ENCODE measurements around the gene CPZ. TPM values are rescaled to one million over a fixed set of nuclear protein-coding genes. Genes with fewer than 3 reads are reported as not detected.

The CPZ gene
- total RNA-seq, 1 experiment from 2014 or later: 9.1 TPM

DNA sequence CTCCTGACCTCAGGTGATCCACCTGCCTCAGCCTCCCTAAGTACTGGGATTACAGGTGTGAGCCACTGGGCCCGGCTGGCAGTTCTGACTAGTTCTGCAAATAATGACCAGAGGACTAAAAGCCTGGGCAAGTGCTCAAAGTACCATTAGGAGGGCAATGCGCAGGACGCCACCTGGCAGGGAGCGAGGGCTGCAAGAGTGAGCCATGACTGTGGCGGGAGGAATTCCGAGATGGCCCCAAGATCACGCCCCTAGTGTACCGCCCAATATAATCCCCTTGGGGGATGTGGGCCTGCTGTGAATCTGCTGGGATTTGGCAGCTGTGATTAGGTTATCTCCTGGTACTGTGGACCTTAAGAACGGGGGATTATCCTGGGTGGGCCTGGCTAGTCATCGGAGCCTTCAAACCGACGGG, 38.6 kb upstream of the CPZ start:
- ChIA-PET POLR2A (ENCODE audit: unreplicated experiment) (no interaction called here), CTCF (no interaction called here)
- Histone ChIP-seq H3K79me2 (ENCODE audit: low read depth) (peaks cover 14% of the 10 kb centered on the region), H3K27ac (no peak overlapping the region), H3K9me2 (ENCODE audit: insufficient read depth) (no peaks in the 10 kb centered on the region), H3K27me3 (ENCODE audit: insufficient read depth, low read depth) (no peaks in the 10 kb centered on the region), H3K4me2 (no peak overlapping the region), H3K36me3 (ENCODE audit: low read depth) (no peaks in the 10 kb centered on the region), H3K4me1 (replicated peaks; ENCODE audit: insufficient read depth) (peaks cover 52% of the 10 kb centered on the region), H3F3A (ENCODE audit: insufficient read depth, low read depth) (peaks cover 34% of the 10 kb centered on the region), H3K4me3 (no peak overlapping the region), H2AFZ (no peak overlapping the region), H4K20me1 (ENCODE audit: insufficient read depth) (no peaks in the 10 kb centered on the region), H3K9me3 (ENCODE audit: insufficient read depth, low read depth) (no peaks in the 10 kb centered on the region)
- no peak for TF ChIP-seq EZH2 (IDR thresholded peaks at IDR 0.05; ENCODE audit: low read depth)
- TF ChIP-seq CTCF (conservative IDR thresholded peaks at IDR 0.05): no peak
- intact Hi-C loops (cut with micrococcal nuclease; ENCODE audit: unreplicated experiment): no loop called here
- no TSS peak for BruUV-seq (replicated peaks)
- no peak for DNase-seq

- Histone ChIP-seq H3K36me3 (ENCODE audit: low read depth) (no peaks in the 10 kb centered on the region), H3K27me3 (ENCODE audit: insufficient read depth, low read depth) (no peaks in the 10 kb centered on the region), H3K4me2 (no peak overlapping the region), H3K4me1 (replicated peaks; ENCODE audit: insufficient read depth) (peaks cover 47% of the 10 kb centered on the region), H3K9me3 (ENCODE audit: insufficient read depth, low read depth) (no peaks in the 10 kb centered on the region), H3K4me3 (no peak overlapping the region), H3F3A (ENCODE audit: insufficient read depth, low read depth) (peaks cover 34% of the 10 kb centered on the region), H2AFZ (no peak overlapping the region), H3K27ac (no peak overlapping the region), H3K9me2 (ENCODE audit: insufficient read depth) (no peaks in the 10 kb centered on the region), H3K79me2 (ENCODE audit: low read depth) (peaks cover 21% of the 10 kb centered on the region), H4K20me1 (ENCODE audit: insufficient read depth) (no peaks in the 10 kb centered on the region)
- TF ChIP-seq CTCF (conservative IDR thresholded peaks at IDR 0.05) (no peak), EZH2 (IDR thresholded peaks at IDR 0.05; ENCODE audit: low read depth) (no peak)
- CTCF ChIA-PET: interaction anchor here (0.6 kb wide), 1 partner anchor 304 kb away, joined by 5 read pairs; no protein-coding TSS in a partner anchor
- intact Hi-C loops (cut with micrococcal nuclease; ENCODE audit: unreplicated experiment): no loop called here
- POLR2A ChIA-PET (ENCODE audit: unreplicated experiment): no interaction called here
- BruUV-seq (replicated peaks): no TSS peak
- no peak for DNase-seq
Observed at GRCh38 chr4:8554555-8555100, 37.9 kb upstream of the CPZ start.

GRCh38 chr4:8555716-8556115, 36.8 kb upstream of the CPZ start:
- POLR2A ChIA-PET (ENCODE audit: unreplicated experiment): interaction anchor here (0.5 to 0.6 kb wide), 2 partner anchors 32 to 62 kb away, joined by 3 to 5 read pairs; no protein-coding TSS in a partner anchor
- no peaks in the 10 kb centered on the region for H3K36me3 ChIP-seq (ENCODE audit: low read depth)
- CTCF ChIA-PET: interaction anchor here (0.7 to 1.3 kb wide), 2 partner anchors 16 to 76 kb away, joined by 4 to 6 read pairs; no protein-coding TSS in a partner anchor

More at GRCh38 chr4:8555716-8556115, 36.8 kb upstream of the CPZ start:
- Histone ChIP-seq H3K4me3 (no peak overlapping the region), H3K9me3 (ENCODE audit: insufficient read depth, low read depth) (no peaks in the 10 kb centered on the region), H3K4me2 (peak overlapping the region; percentile 99), H3K27ac (peak overlapping the region; percentile 95), H2AFZ (no peak overlapping the region), H4K20me1 (ENCODE audit: insufficient read depth) (no peaks in the 10 kb centered on the region), H3K9me2 (ENCODE audit: insufficient read depth) (no peaks in the 10 kb centered on the region), H3K79me2 (ENCODE audit: low read depth) (peaks cover 30% of the 10 kb centered on the region), H3K27me3 (ENCODE audit: insufficient read depth, low read depth) (no peaks in the 10 kb centered on the region), H3F3A (ENCODE audit: insufficient read depth, low read depth) (peaks cover 43% of the 10 kb centered on the region), H3K4me1 (replicated peaks; ENCODE audit: insufficient read depth) (peaks cover 45% of the 10 kb centered on the region)
- no TSS peak for BruUV-seq (replicated peaks)
- DNase-seq: peak in 1 of 2 experiments; percentile 35
- TF ChIP-seq EZH2 (IDR thresholded peaks at IDR 0.05; ENCODE audit: low read depth) (no peak), CTCF (conservative IDR thresholded peaks at IDR 0.05) (no peak)
- intact Hi-C loops (cut with micrococcal nuclease; ENCODE audit: unreplicated experiment): loop anchor here (1.0 kb wide), 1 partner anchor 7 kb away; no protein-coding TSS in a partner anchor
